Measurements from ENCODE around the gene TMEM200A. TPM values are rescaled to one million over a fixed set of nuclear protein-coding genes. Genes with fewer than 3 reads are reported as not detected.

TMEM200A gene
- total RNA-seq, 1 donor from 2014 or later, result 3.9 TPM

- Histone ChIP-seq H3K36me3 (no peaks in the 10 kb centered on the region), H3K4me3 (no peak overlapping the region), H3K27ac (no peak overlapping the region), H3K4me1 (peaks cover 15% of the 10 kb centered on the region), H3K9me3 (no peaks in the 10 kb centered on the region), H3K27me3 (no peaks in the 10 kb centered on the region)
- TF ChIP-seq CTCF (IDR thresholded peaks at IDR 0.05) (no peak), POLR2AphosphoS5 (IDR thresholded peaks at IDR 0.05; ENCODE audit: insufficient read depth in 1 of 2, low read depth in 1 of 2) (no peak), POLR2A (IDR thresholded peaks at IDR 0.05) (no peak)
- DNase-seq (ENCODE audit: extremely low spot score in 2 of 2), result no peak
- intact Hi-C loops (cut with DNase I), result loop anchor here (10.0 kb wide), 1 partner anchor 326 kb away; no protein-coding TSS in a partner anchor
Measured at GRCh38 chr6:130368576-130368975, 2.8 kb downstream of the TMEM200A start.

DNA sequence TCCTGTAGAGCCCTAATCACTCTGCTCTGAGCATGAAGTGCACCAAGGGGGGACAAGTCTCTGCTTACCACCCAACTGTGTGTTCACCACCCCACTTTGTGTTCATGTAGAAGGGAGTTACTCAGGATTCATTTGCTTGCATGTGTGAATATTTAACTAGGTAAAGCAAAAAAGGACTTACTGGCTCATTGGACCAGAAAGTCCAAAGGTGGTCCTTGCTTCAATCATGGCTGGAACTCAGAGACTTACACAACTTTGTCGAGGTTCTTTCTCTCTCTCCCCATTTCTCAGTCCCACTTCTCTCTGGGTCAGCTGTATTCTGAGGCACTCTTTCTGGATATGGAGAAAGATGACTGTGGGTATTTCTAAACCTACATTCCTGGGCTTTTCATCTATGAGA is 4.0 kb downstream of the TMEM200A start:
- H3K4me3 ChIP-seq, result no peak overlapping the region
- intact Hi-C loops (cut with DNase I), result loop anchor here (10.0 kb wide), 1 partner anchor 325 kb away; no protein-coding TSS in a partner anchor
- no peaks in the 10 kb centered on the region for H3K36me3 ChIP-seq
- no peaks in the 10 kb centered on the region for H3K9me3 ChIP-seq
- no peak overlapping the region for H3K27ac ChIP-seq
- no peaks in the 10 kb centered on the region for H3K27me3 ChIP-seq
- DNase-seq (ENCODE audit: extremely low spot score in 2 of 2), result no peak
- H3K4me1 ChIP-seq, result peaks cover 15% of the 10 kb centered on the region
- TF ChIP-seq CTCF (IDR thresholded peaks at IDR 0.05) (no peak), POLR2AphosphoS5 (IDR thresholded peaks at IDR 0.05; ENCODE audit: insufficient read depth in 1 of 2, low read depth in 1 of 2) (no peak)

GRCh38 chr6:130371921-130372420 is 6.2 kb downstream of the TMEM200A start:
- Histone ChIP-seq H3K36me3 (no peaks in the 10 kb centered on the region), H3K4me1 (peaks cover 9% of the 10 kb centered on the region), H3K27me3 (no peaks in the 10 kb centered on the region), H3K9me3 (no peaks in the 10 kb centered on the region), H3K4me3 (no peak overlapping the region), H3K27ac (no peak overlapping the region)
- intact Hi-C loops (cut with DNase I), result no loop called here
- no peak for DNase-seq (ENCODE audit: extremely low spot score in 2 of 2)
- TF ChIP-seq POLR2A (IDR thresholded peaks at IDR 0.05) (no peak), POLR2AphosphoS5 (IDR thresholded peaks at IDR 0.05; ENCODE audit: insufficient read depth in 1 of 2, low read depth in 1 of 2) (no peak), CTCF (IDR thresholded peaks at IDR 0.05) (no peak)

DNA sequence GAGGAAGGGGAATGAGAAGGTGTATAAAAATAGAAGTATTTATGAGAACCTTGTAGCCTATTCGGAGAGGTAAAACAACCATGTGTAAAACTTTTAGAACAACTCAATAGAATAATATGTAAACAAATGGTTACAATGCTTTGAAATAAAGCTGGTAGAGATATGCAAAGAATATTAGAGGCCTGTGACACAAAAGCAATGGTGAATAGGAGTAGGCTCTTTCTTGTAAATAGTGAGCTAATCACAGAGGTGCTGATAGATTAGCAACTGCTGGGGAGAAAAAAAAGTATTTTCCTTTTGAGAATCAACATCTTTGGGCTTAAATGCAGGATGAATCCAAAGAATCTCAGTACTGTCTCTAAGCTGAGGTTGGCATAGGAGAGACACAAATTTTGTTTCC is 7.0 kb downstream of the TMEM200A start:
- no peak overlapping the region for H3K4me3 ChIP-seq
- no peaks in the 10 kb centered on the region for H3K27me3 ChIP-seq
- intact Hi-C loops (cut with DNase I), result no loop called here
- H3K9me3 ChIP-seq, result no peaks in the 10 kb centered on the region
- H3K27ac ChIP-seq, result no peak overlapping the region
- TF ChIP-seq POLR2AphosphoS5 (IDR thresholded peaks at IDR 0.05; ENCODE audit: insufficient read depth in 1 of 2, low read depth in 1 of 2) (no peak), POLR2A (IDR thresholded peaks at IDR 0.05) (no peak)
- DNase-seq (ENCODE audit: extremely low spot score in 2 of 2), result no peak
- no peaks in the 10 kb centered on the region for H3K36me3 ChIP-seq
- peaks cover 9% of the 10 kb centered on the region for H3K4me1 ChIP-seq

DNA sequence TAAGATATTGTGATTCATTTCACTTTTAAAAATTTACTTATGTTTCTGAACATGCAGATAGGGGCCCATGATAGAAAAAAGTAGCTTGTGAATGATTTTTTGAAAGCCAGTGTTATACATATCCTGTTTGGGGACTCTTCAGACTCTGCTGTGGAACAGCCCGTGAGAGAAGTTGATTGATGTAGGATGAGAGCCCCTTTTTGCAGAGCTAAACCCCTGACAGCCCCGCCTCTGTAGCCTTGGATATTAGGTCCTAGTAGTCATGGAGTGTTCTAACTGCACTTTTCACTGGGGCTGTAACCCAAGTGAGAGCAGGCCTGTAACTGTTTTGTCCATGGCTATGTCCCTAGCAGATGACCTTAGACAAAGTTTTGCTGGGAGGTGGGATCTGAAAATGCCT is 8.2 kb downstream of the TMEM200A start:
- no peak overlapping the region for H3K27ac ChIP-seq

More for the DNA sequence above, 8.2 kb downstream of the TMEM200A start:
- TF ChIP-seq CTCF (IDR thresholded peaks at IDR 0.05), result no peak
- no peak for TF ChIP-seq POLR2AphosphoS5 (IDR thresholded peaks at IDR 0.05; ENCODE audit: insufficient read depth in 1 of 2, low read depth in 1 of 2)
- no peak for TF ChIP-seq POLR2A (IDR thresholded peaks at IDR 0.05)
- intact Hi-C loops (cut with DNase I), result no loop called here
- Histone ChIP-seq H3K27me3 (no peaks in the 10 kb centered on the region), H3K9me3 (no peaks in the 10 kb centered on the region), H3K4me3 (no peak overlapping the region), H3K4me1 (peaks cover 6% of the 10 kb centered on the region), H3K36me3 (no peaks in the 10 kb centered on the region)
- no peak for DNase-seq (ENCODE audit: extremely low spot score in 2 of 2)

Data from vagina (tissue), 2 donors.